ENCODE measurements around the gene SHISAL1.

GRCh38 chr22:44270556-44270880, 42.2 kb downstream of the SHISAL1 start:
- no peak for TF ChIP-seq CTCF (IDR thresholded peaks at IDR 0.05)
- TF ChIP-seq POLR2A (IDR thresholded peaks at IDR 0.05): no peak

Measured in ovary (tissue), 3 donors.